ENCODE measurements around the gene MEIS2. TPM values are rescaled to one million over a fixed set of nuclear protein-coding genes. Genes with fewer than 3 reads are reported as not detected.

The MEIS2 gene
- polyA plus RNA-seq, 1 donor from 2014 or later: 825 TPM

DNA sequence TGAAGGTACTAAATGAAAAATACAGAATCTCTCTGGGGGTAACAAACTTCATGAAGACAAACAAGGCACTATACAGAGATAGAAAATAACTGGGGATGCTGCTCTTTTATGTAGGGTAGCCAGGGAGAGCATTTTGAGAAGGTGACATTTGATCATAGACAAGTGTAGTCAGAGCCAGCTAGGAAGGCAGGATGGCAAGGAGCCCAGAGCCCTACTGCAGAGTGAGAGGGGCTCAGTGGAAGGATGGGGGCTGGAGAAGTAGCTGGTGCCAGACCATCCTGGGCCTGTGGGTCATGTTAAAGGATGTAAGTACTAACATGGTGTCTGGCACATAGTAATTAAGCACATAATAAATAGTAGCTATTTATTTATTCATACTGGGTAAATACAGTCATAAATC is 133.6 kb downstream of the MEIS2 start:
- H3F3A ChIP-seq (ENCODE audit: insufficient read depth, low read length, poor library complexity, severe bottlenecking): peaks cover 9% of the 10 kb centered on the region
- no peaks in the 10 kb centered on the region for H3K36me3 ChIP-seq (ENCODE audit: insufficient read depth, low read length)
- no peak overlapping the region for H3K9ac ChIP-seq (ENCODE audit: low read length)
- no peaks in the 10 kb centered on the region for H3K9me2 ChIP-seq (ENCODE audit: insufficient read depth, low read length)
- TF ChIP-seq RAD21 (conservative IDR thresholded peaks at IDR 0.05) (no peak), POLR2AphosphoS5 (IDR thresholded peaks at IDR 0.05) (no peak), MXI1 (conservative IDR thresholded peaks at IDR 0.05; ENCODE audit: poor library complexity, severe bottlenecking) (no peak), EP300 (conservative IDR thresholded peaks at IDR 0.05; ENCODE audit: poor library complexity, severe bottlenecking) (no peak), EZH2 (IDR thresholded peaks at IDR 0.05; ENCODE audit: borderline replicate concordance, insufficient read depth, low read length, poor library complexity, severe bottlenecking) (no peak), TAF1 (IDR thresholded peaks at IDR 0.05; ENCODE audit: low read depth) (no peak), SMC3 (conservative IDR thresholded peaks at IDR 0.05; ENCODE audit: poor library complexity) (no peak)
- TF ChIP-seq, protein P1, sequence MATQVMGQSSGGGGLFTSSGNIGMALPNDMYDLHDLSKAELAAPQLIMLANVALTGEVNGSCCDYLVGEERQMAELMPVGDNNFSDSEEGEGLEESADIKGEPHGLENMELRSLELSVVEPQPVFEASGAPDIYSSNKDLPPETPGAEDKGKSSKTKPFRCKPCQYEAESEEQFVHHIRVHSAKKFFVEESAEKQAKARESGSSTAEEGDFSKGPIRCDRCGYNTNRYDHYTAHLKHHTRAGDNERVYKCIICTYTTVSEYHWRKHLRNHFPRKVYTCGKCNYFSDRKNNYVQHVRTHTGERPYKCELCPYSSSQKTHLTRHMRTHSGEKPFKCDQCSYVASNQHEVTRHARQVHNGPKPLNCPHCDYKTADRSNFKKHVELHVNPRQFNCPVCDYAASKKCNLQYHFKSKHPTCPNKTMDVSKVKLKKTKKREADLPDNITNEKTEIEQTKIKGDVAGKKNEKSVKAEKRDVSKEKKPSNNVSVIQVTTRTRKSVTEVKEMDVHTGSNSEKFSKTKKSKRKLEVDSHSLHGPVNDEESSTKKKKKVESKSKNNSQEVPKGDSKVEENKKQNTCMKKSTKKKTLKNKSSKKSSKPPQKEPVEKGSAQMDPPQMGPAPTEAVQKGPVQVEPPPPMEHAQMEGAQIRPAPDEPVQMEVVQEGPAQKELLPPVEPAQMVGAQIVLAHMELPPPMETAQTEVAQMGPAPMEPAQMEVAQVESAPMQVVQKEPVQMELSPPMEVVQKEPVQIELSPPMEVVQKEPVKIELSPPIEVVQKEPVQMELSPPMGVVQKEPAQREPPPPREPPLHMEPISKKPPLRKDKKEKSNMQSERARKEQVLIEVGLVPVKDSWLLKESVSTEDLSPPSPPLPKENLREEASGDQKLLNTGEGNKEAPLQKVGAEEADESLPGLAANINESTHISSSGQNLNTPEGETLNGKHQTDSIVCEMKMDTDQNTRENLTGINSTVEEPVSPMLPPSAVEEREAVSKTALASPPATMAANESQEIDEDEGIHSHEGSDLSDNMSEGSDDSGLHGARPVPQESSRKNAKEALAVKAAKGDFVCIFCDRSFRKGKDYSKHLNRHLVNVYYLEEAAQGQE (IDR thresholded peaks at IDR 0.05; ENCODE audit: borderline replicate concordance): no peak
- TF ChIP-seq, protein P2, sequence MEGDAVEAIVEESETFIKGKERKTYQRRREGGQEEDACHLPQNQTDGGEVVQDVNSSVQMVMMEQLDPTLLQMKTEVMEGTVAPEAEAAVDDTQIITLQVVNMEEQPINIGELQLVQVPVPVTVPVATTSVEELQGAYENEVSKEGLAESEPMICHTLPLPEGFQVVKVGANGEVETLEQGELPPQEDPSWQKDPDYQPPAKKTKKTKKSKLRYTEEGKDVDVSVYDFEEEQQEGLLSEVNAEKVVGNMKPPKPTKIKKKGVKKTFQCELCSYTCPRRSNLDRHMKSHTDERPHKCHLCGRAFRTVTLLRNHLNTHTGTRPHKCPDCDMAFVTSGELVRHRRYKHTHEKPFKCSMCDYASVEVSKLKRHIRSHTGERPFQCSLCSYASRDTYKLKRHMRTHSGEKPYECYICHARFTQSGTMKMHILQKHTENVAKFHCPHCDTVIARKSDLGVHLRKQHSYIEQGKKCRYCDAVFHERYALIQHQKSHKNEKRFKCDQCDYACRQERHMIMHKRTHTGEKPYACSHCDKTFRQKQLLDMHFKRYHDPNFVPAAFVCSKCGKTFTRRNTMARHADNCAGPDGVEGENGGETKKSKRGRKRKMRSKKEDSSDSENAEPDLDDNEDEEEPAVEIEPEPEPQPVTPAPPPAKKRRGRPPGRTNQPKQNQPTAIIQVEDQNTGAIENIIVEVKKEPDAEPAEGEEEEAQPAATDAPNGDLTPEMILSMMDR (IDR thresholded peaks at IDR 0.05; ENCODE audit: poor library complexity, severe bottlenecking): no peak
- no peaks in the 10 kb centered on the region for H3K9me3 ChIP-seq (ENCODE audit: low read length)
- H3K4me3 ChIP-seq (ENCODE audit: low read length): no peak overlapping the region
- H3K27ac ChIP-seq (ENCODE audit: low read length): no peak overlapping the region
- H2AFZ ChIP-seq (ENCODE audit: low read depth, low read length): no peak overlapping the region
- no peaks in the 10 kb centered on the region for H3K27me3 ChIP-seq (ENCODE audit: insufficient read depth, low read depth, low read length)
- H3K4me2 ChIP-seq (ENCODE audit: low read length): no peak overlapping the region
- H4K20me1 ChIP-seq (ENCODE audit: insufficient read depth): peaks cover 52% of the 10 kb centered on the region
- H3K79me2 ChIP-seq (replicated peaks; ENCODE audit: insufficient read depth, low read length): peaks cover 78% of the 10 kb centered on the region

DNA sequence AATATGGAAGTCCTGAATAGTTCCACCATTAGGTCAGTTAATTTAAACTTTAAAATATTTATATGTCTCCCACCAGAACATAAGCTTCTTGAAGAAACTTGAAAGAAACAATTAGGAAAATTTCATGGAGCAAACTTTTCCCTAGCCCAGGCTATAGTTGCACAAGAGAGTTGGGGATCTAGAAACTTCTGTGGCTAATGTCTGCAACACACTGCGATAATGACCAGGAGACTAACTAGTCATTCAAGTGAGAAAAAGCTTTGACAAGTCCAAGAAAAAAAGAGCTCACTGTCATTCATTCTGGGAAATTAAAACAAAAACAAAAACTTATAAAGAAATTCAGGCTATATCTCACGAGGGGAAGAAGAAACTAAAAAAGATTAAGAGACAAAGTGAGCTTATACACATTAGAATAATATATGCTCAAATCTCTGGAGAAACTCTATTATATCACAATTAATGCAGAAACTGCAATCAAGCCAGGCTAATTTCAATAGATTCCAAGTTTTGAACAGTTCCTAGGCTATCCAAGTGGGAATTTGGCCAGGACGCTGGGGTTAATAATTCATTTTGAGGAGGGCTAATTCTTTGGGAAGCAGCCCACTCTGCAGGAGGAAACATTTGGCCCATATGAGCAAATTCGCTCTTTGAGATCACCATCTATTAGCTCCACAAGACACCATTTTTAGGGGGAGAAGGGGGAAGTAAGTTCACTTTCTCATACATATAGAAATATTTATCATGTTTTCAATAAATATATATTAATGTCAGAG is 134.6 kb downstream of the MEIS2 start:
- no peaks in the 10 kb centered on the region for H3K9me3 ChIP-seq (ENCODE audit: low read length)
- no peak overlapping the region for H3K9ac ChIP-seq (ENCODE audit: low read length)
- H3F3A ChIP-seq (ENCODE audit: insufficient read depth, low read length, poor library complexity, severe bottlenecking): peaks cover 11% of the 10 kb centered on the region
- H3K4me3 ChIP-seq (ENCODE audit: low read length): no peak overlapping the region
- no peaks in the 10 kb centered on the region for H3K36me3 ChIP-seq (ENCODE audit: insufficient read depth, low read length)
- H3K27ac ChIP-seq (ENCODE audit: low read length): no peak overlapping the region
- H3K9me2 ChIP-seq (ENCODE audit: insufficient read depth, low read length): no peaks in the 10 kb centered on the region
- no peaks in the 10 kb centered on the region for H3K27me3 ChIP-seq (ENCODE audit: insufficient read depth, low read depth, low read length)
- no peak overlapping the region for H2AFZ ChIP-seq (ENCODE audit: low read depth, low read length)
- H3K79me2 ChIP-seq (replicated peaks; ENCODE audit: insufficient read depth, low read length): peaks cover 78% of the 10 kb centered on the region
- H4K20me1 ChIP-seq (ENCODE audit: insufficient read depth): peaks cover 48% of the 10 kb centered on the region
- H3K4me2 ChIP-seq (ENCODE audit: low read length): no peak overlapping the region
- TF ChIP-seq EP300 (conservative IDR thresholded peaks at IDR 0.05; ENCODE audit: poor library complexity, severe bottlenecking): no peak
- no peak for TF ChIP-seq RAD21 (conservative IDR thresholded peaks at IDR 0.05)
- TF ChIP-seq EZH2 (IDR thresholded peaks at IDR 0.05; ENCODE audit: borderline replicate concordance, insufficient read depth, low read length, poor library complexity, severe bottlenecking): no peak
